ENCODE data around the gene CPE. TPM values are rescaled to one million over a fixed set of nuclear protein-coding genes. Genes with fewer than 3 reads are reported as not detected.

The CPE gene
- total RNA-seq, 2 donors from 2014 or later: 395 to 458 TPM

DNA sequence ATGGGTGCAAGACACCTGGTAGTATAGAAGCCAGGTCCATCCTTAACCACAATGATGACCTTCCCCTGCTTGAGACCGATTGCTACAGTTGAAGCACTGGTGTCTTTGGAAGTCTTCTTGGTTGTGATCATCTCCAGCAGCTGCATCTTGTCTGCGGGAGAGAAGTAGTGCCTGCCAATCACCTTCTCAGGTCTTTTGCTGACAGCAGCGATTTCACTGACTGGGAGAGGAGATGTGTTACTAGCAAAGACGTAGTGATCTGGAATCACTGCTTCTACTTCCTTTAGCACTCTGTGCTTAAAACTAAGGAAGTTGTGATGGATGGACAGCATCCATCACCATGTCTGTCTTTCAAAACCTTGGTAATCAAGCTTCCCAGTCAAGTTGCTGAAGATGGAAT, 25.9 kb downstream of the CPE start:
- ATAC-seq (ENCODE audit: insufficient number of reproducible peaks, low FRiP score, low read depth) (no peak), DNase-seq (ENCODE audit: low spot score) (no peak)
- Histone ChIP-seq H3K36me3 (no peaks in the 10 kb centered on the region), H3K27ac (no peak overlapping the region), H3K4me3 (no peak overlapping the region), H3K4me1 (ENCODE audit: control insufficient read depth in 1 of 2, low read depth in 2 of 2) (peaks cover 0 to under 1% of the 10 kb centered on the region in 2 donors), H3K9me3 (no peaks in the 10 kb centered on the region), H3K27me3 (replicated peaks; ENCODE audit: insufficient read depth) (no peaks in the 10 kb centered on the region)
- TF ChIP-seq, protein P1, sequence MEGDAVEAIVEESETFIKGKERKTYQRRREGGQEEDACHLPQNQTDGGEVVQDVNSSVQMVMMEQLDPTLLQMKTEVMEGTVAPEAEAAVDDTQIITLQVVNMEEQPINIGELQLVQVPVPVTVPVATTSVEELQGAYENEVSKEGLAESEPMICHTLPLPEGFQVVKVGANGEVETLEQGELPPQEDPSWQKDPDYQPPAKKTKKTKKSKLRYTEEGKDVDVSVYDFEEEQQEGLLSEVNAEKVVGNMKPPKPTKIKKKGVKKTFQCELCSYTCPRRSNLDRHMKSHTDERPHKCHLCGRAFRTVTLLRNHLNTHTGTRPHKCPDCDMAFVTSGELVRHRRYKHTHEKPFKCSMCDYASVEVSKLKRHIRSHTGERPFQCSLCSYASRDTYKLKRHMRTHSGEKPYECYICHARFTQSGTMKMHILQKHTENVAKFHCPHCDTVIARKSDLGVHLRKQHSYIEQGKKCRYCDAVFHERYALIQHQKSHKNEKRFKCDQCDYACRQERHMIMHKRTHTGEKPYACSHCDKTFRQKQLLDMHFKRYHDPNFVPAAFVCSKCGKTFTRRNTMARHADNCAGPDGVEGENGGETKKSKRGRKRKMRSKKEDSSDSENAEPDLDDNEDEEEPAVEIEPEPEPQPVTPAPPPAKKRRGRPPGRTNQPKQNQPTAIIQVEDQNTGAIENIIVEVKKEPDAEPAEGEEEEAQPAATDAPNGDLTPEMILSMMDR (IDR thresholded peaks at IDR 0.05): no peak

DNA sequence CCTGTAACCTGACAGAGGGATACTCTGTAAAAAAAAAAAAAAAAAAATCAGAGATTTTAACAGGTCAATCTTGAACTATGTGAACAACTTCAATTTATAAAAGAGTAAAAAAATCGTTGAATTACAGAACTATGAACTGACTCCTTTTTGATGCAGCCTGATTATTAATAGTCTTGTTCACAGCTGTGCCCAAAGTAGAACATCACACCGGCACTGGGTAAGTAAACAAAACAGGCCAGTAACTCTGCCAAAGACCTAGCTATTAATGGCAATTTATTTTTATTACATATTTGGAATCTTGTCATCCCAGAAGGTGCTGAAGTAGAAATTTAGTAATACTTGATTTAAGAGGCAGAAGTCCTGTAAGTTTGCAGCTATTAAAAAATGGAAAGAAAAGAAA, 31.4 kb downstream of the CPE start:
- Histone ChIP-seq H3K27ac (no peak overlapping the region), H3K4me1 (ENCODE audit: control insufficient read depth in 1 of 2, low read depth in 2 of 2) (peaks cover 0 to 17% of the 10 kb centered on the region in 2 donors), H3K4me3 (no peak overlapping the region), H3K36me3 (no peaks in the 10 kb centered on the region), H3K27me3 (replicated peaks; ENCODE audit: insufficient read depth) (no peaks in the 10 kb centered on the region), H3K9me3 (no peaks in the 10 kb centered on the region)
- TF ChIP-seq, protein P1 (IDR thresholded peaks at IDR 0.05): no peak
- no peak for ATAC-seq (ENCODE audit: insufficient number of reproducible peaks, low FRiP score, low read depth)
- no peak for DNase-seq (ENCODE audit: low spot score)

DNA sequence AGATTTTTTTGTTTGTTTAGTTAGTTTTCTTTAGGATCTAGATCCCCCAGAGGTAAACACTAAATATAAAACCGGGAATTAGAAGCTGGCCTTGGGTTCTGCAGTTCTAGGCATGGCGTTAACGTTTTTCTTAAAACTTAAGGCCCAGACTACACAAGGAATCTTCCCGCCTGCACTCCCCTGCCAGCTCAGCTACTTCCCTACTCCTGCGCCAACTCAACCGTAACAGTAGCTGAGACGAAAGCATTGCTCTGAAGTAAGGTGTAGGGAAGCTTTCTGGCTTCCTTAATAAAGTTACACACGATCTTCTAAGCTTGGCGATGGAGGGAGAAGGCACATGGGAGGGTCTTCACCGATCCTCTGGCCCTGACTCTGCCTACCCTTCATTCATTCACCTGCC, 37.1 kb downstream of the CPE start:
- ATAC-seq (ENCODE audit: insufficient number of reproducible peaks, low FRiP score, low read depth) (no peak), DNase-seq (ENCODE audit: low spot score) (no peak)
- Histone ChIP-seq H3K4me3 (no peak overlapping the region), H3K27ac (no peak overlapping the region), H3K9me3 (no peaks in the 10 kb centered on the region), H3K4me1 (ENCODE audit: control insufficient read depth in 1 of 2, low read depth in 2 of 2) (peaks cover 0 to 11% of the 10 kb centered on the region in 2 donors), H3K27me3 (replicated peaks; ENCODE audit: insufficient read depth) (no peaks in the 10 kb centered on the region), H3K36me3 (no peaks in the 10 kb centered on the region)
- TF ChIP-seq, protein P1 (IDR thresholded peaks at IDR 0.05): no peak

DNA sequence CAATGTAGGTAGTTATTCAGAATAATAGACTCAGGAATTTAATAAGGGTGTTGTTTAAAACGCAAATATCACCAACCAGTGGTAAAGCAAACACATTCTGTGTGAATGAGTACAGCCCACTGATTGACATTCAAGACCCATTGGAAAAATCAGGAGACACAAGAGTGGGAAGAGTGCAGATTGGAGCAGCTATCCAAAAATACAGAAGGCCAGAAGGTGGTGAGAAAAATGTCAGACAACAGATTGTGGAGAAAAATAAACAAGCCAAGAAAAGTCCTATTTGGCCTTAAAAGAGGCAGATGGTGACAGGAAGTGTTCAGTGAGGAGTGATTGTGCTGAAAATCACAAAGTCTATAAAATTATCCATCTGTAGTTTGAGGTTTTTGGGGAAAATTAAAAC, 39.3 kb downstream of the CPE start:
- TF ChIP-seq, protein P1 (IDR thresholded peaks at IDR 0.05): no peak
- Histone ChIP-seq H3K4me1 (ENCODE audit: control insufficient read depth in 1 of 2, low read depth in 2 of 2) (peaks cover 0 to 7% of the 10 kb centered on the region in 2 donors), H3K36me3 (no peaks in the 10 kb centered on the region), H3K9me3 (no peaks in the 10 kb centered on the region), H3K27ac (no peak overlapping the region), H3K4me3 (no peak overlapping the region), H3K27me3 (replicated peaks; ENCODE audit: insufficient read depth) (no peaks in the 10 kb centered on the region)
- ATAC-seq (ENCODE audit: insufficient number of reproducible peaks, low FRiP score, low read depth): no peak
- no peak for DNase-seq (ENCODE audit: low spot score)

DNA sequence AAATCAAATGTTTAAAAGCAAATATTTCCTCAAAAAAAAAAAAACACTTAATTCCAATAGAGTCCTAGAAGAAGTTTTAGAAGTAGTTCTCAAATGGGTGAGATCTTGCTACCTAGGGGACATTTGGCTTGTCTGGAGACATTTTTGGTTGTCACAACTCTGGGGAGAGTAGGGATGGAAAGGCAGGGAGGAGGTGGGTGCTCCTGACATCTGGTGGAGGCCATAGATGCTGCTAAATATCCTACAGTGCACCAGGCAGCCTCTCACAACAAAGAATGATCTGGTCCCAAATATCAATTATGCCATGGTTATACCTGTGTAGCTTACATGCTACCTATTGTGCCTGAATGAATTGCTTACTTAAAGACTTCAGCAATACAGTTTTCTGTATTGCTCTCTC, 46.8 kb downstream of the CPE start:
- no peak for ATAC-seq (ENCODE audit: insufficient number of reproducible peaks, low FRiP score, low read depth)
- no peak for DNase-seq (ENCODE audit: low spot score)
- no peak overlapping the region for H3K27ac ChIP-seq
- TF ChIP-seq, protein P1 (IDR thresholded peaks at IDR 0.05): no peak
- H3K36me3 ChIP-seq: no peaks in the 10 kb centered on the region
- no peaks in the 10 kb centered on the region for H3K27me3 ChIP-seq (replicated peaks; ENCODE audit: insufficient read depth)
- no peaks in the 10 kb centered on the region for H3K4me1 ChIP-seq (ENCODE audit: control insufficient read depth in 1 of 2, low read depth in 2 of 2)
- H3K9me3 ChIP-seq: no peaks in the 10 kb centered on the region
- no peak overlapping the region for H3K4me3 ChIP-seq
